ENCODE measurements around the gene PCTP. TPM values are rescaled to one million over a fixed set of nuclear protein-coding genes. Genes with fewer than 3 reads are reported as not detected.

The PCTP gene
- total RNA-seq, 4 donors from 2014 or later: 10.1 to 41.7 (median 13.3) TPM

- Histone ChIP-seq H3K9me3 (no peaks in the 10 kb centered on the region), H3K36me3 (no peaks in the 10 kb centered on the region), H3K27me3 (no peaks in the 10 kb centered on the region), H3K27ac (peak overlapping the region in 1 of 4 donors; percentile 72), H3K4me3 (peak overlapping the region in 2 of 4 donors; percentile 44 to 48), H3K4me1 (peaks cover 7 to 9% of the 10 kb centered on the region in 2 donors)
- in situ Hi-C loops (cut with MboI; ENCODE audit: low sequenced_read_pairs in 4 of 4): no loop called here
- ATAC-seq (no peak), DNase-seq (no peak)
- no peak for TF ChIP-seq POLR2A (IDR thresholded peaks at IDR 0.05)
- TF ChIP-seq CTCF (IDR thresholded peaks at IDR 0.05 in 4 of 5, conservative IDR thresholded peaks at IDR 0.05 in 1 of 5): no peak
- intact Hi-C loops (cut with DNase I; ENCODE audit: low total_unique reads): loop anchor here (5.0 kb wide), 1 partner anchor 101 kb away; no protein-coding TSS in a partner anchor
These were observed 29.7 kb upstream of the PCTP start for GRCh38 chr17:55720919-55721836.

DNA sequence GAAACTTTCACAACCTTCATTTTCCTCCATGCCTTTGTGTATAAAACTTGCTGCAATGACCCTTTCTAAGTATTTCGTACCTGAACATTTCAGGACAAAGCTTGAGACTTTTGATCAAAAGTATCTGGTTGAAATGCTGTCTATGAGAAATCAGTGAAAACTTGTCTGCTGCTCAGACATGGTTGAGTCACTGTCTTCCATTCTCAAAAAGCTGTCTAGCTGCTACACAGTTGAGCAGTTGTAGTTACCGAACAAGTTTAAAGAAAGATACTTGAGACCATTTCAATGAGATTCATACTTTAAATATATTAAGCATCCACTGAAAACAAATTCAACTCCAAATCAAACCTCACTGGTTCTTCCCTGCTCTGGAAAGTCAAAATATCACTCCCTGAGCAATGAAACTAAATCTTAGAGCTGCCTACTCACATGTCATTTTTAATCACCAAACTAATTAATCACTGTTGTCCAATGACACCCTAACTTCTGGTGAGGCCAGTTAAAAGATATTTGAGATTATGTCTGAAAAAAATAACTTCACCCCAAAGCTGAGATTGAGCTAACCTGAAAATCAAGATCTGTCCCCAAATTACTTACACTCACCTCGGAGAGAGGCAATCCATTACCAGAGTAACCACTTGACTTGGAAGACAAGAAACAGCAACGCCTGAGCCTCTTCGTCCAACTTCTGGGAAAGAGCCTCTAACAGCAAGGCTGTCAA is 28.7 kb upstream of the PCTP start:
- no peaks in the 10 kb centered on the region for H3K9me3 ChIP-seq
- no peaks in the 10 kb centered on the region for H3K36me3 ChIP-seq
- no peaks in the 10 kb centered on the region for H3K27me3 ChIP-seq
- TF ChIP-seq POLR2A (IDR thresholded peaks at IDR 0.05): no peak
- no peak for TF ChIP-seq CTCF (IDR thresholded peaks at IDR 0.05 in 4 of 5, conservative IDR thresholded peaks at IDR 0.05 in 1 of 5)
- H3K27ac ChIP-seq: peak overlapping the region; percentile 61 to 72 (median 69)
- ATAC-seq (peak in 1 of 2 donors; percentile 9), DNase-seq (no peak)
- peak overlapping the region; percentile 38 to 53 (median 46) for H3K4me3 ChIP-seq
- intact Hi-C loops (cut with DNase I; ENCODE audit: low total_unique reads) (loop anchor here (2.0 to 5.0 kb wide), 2 partner anchors 47 to 100 kb away; no protein-coding TSS in a partner anchor), in situ Hi-C loops (cut with MboI; ENCODE audit: low sequenced_read_pairs in 4 of 4) (no loop called here)
- H3K4me1 ChIP-seq: peaks cover 7 to 9% of the 10 kb centered on the region in 2 donors

GRCh38 chr17:55722742-55723487 is 27.9 kb upstream of the PCTP start, which contains the start of gene TMEM100:
Gene TMEM100 (minus strand): TSS chr17:55722864. CDS start chr17:55721070, 1,794 bp downstream.
- intact Hi-C loops (cut with DNase I; ENCODE audit: low total_unique reads): loop anchor here (2.0 to 5.0 kb wide), 2 partner anchors 46 to 99 kb away; no protein-coding TSS in a partner anchor
- Histone ChIP-seq H3K9me3 (no peaks in the 10 kb centered on the region), H3K36me3 (no peaks in the 10 kb centered on the region), H3K27ac (peak within 1 kb of the TSS; percentile 61 to 72 (median 69)), H3K4me1 (peaks cover 7 to 9% of the 10 kb centered on the region in 2 donors), H3K27me3 (no peaks in the 10 kb centered on the region), H3K4me3 (peak within 1 kb of the TSS; percentile 38 to 53 (median 46))
- ATAC-seq (peak; percentile 71 to 73), DNase-seq (peak; percentile 43 to 53)
- in situ Hi-C loops (cut with MboI; ENCODE audit: low sequenced_read_pairs in 4 of 4): no loop called here
- TF ChIP-seq CTCF (IDR thresholded peaks at IDR 0.05 in 4 of 5, conservative IDR thresholded peaks at IDR 0.05 in 1 of 5) (no peak), POLR2A (IDR thresholded peaks at IDR 0.05) (peak; percentile 47 to 60)

DNA sequence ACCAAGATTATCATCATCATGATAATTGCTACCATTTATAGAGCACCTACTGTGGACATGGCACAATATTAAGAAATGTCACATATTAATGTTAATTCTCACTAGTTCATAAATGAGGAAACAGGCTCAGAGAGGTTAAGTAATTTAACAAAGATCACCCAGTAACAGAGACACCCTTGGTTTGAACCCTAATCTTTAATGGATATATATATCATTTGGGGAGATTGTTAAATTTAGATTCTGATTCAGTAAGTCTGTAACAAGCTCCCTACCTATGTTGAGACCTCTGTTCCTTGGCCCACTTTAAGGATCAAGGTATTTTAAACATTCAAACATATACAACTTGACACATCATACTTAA is 27.4 kb upstream of the PCTP start:
- no peak for ATAC-seq
- Histone ChIP-seq H3K36me3 (no peaks in the 10 kb centered on the region), H3K27me3 (no peaks in the 10 kb centered on the region), H3K4me3 (peak overlapping the region in 2 of 4 donors; percentile 44 to 48), H3K4me1 (peaks cover 7 to 9% of the 10 kb centered on the region in 2 donors), H3K9me3 (no peaks in the 10 kb centered on the region), H3K27ac (peak overlapping the region; percentile 61 to 72 (median 69))
- DNase-seq: no peak
- in situ Hi-C loops (cut with MboI; ENCODE audit: low sequenced_read_pairs in 4 of 4): no loop called here
- TF ChIP-seq CTCF (IDR thresholded peaks at IDR 0.05 in 4 of 5, conservative IDR thresholded peaks at IDR 0.05 in 1 of 5) (no peak), POLR2A (IDR thresholded peaks at IDR 0.05) (no peak)
- intact Hi-C loops (cut with DNase I; ENCODE audit: low total_unique reads): loop anchor here (2.0 to 5.0 kb wide), 2 partner anchors 45 to 99 kb away; no protein-coding TSS in a partner anchor

Measured in gastrocnemius medialis (tissue), 4 donors.